Hematopoietic multipotent progenitor cell treated with erythropoietin and hydrocortisone succinate and interleukin-3 and kit ligand, for 6 days (in vitro differentiated cells): ENCODE data around the gene FOSB.

Experiments used
- DNase-seq: peaks from one replicate; pipeline ENCODE4 v3.0.0-alpha.2; 2015

FOSB gene

GRCh38 chr19:45469132-45469944, 1.5 kb downstream of the FOSB start:
- peak; percentile 98 for DNase-seq

DNA sequence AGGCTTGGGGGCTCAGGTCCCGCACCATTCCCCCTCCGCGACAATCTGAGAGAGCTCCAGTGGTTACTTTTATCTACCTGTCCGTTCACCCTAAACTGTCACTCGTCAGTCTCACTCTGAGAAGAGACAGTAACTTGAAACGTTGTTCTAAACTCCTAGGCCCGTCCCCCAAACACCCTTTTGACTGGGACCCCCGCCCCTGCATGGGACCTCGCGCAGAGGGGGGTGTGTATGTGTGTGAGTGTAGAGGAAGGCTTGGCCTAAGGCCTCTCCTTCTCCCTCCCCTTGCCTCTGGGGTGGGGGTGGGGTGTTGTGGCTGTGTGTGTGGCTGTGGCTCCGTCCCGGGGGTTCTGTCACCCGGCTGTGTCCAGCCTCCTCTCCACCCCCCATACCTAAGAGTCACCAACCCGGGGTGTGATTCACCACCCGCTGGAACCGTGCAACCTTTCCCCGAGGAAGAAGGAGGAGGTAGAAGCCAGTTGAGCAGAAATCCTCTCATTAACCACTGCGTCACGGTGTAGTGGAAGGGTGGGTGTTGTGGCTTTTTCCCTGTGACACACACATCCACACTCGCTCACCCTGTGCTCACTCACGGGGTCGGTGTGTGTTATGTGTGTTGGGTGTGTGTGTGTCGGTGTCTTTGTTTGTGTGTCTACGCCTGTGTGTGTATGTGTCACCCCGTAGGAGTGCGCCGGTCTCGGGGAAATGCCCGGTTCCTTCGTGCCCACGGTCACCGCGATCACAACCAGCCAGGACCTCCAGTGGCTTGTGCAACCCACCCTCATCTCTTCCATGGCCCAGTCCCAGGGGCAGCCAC, 2.4 kb downstream of the FOSB start:
- DNase-seq: no peak

DNA sequence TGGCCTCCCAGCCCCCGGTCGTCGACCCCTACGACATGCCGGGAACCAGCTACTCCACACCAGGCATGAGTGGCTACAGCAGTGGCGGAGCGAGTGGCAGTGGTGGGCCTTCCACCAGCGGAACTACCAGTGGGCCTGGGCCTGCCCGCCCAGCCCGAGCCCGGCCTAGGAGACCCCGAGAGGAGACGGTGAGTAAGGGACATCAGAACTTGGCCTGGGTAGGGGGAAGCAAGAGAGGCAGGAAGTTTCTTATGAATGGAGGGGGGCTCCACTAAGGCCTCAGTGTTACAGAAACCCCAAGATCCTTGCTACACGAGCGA, 2.9 kb downstream of the FOSB start:
- no peak for DNase-seq

- no peak for DNase-seq
These were observed 3.5 kb downstream of the FOSB start for GRCh38 chr19:45471111-45471930.

DNA sequence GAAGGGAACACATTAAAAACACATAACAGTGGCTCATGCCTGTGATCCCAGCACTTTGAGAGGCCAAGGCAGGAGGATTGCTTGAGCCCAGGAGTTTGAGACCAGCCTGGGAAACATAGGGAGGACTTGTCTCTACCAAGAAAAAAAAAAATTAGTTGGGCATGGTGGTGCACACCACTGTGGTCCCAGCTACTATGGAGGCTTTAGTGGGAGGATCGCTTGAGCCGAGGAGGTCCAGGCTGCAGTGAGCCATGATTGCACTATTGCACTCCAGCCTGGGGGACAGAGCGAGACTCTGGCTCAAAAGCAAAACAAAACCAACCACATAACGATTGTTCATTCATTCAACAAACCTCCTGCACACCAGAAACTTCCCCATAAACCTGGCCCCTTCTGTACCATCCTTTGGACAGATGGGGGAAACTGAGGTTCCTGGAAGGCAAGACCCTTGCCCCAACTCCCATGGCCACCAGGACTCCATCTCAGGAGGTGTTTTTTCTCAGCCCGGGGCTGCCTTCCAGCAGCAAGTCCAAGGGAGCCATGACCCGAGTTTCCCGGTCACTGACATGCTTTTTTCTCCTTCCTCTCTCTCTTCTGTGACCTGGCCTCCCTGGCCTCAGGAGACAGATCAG, 4.3 kb downstream of the FOSB start:
- no peak for DNase-seq

- no peak for DNase-seq
These were observed 5.0 kb downstream of the FOSB start for GRCh38 chr19:45472563-45473366.

DNA sequence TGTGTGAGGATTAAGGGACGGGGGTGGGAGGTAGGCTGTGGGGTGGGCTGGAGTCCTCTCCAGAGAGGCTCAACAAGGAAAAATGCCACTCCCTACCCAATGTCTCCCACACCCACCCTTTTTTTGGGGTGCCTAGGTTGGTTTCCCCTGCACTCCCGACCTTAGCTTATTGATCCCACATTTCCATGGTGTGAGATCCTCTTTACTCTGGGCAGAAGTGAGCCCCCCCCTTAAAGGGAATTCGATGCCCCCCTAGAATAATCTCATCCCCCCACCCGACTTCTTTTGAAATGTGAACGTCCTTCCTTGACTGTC, 5.5 kb downstream of the FOSB start:
- DNase-seq: no peak

GRCh38 chr19:45473682-45474605, 6.1 kb downstream of the FOSB start:
- DNase-seq: no peak

DNA sequence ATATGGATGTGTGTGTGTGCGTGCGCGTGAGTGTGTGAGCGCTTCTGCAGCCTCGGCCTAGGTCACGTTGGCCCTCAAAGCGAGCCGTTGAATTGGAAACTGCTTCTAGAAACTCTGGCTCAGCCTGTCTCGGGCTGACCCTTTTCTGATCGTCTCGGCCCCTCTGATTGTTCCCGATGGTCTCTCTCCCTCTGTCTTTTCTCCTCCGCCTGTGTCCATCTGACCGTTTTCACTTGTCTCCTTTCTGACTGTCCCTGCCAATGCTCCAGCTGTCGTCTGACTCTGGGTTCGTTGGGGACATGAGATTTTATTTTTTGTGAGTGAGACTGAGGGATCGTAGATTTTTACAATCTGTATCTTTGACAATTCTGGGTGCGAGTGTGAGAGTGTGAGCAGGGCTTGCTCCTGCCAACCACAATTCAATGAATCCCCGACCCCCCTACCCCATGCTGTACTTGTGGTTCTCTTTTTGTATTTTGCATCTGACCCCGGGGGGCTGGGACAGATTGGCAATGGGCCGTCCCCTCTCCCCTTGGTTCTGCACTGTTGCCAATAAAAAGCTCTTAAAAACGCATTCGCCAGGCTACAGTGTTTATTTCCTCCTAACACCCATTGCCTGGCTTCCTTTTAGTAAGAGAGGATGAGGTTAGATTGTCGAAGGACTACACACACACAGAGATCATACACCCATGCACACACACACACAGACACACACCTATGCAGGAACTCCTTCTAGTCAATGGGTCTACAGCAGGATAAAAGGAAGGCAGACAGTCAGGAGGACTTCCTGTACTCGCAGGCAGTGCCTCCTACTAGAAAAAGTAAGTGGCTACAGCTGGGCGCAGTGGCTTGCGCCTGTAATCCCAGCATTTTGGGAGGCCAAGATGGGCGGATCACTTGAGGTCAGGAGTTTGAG, 7.1 kb downstream of the FOSB start:
- no peak for DNase-seq

GRCh38 chr19:45475537-45476291, 7.9 kb downstream of the FOSB start:
- DNase-seq: no peak

DNA sequence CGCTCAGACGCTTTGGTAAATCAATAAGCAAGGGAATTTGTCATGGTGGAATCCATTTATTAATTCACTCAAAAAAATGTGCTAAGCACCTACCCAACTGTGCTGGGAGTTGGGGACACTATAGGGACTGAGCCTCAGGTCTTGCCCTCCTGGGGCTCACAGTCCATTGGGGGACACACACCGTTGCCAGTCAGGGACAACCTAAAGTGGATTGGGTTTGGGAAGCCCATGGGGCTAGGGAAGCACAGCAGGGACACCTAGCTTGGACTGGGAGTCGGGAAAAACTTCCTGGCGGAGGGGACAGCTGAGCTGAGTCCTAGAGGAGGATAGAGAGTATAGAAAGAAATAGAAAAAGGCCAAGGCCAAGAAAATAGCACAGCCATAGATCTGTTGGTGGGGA, 8.5 kb downstream of the FOSB start:
- DNase-seq: no peak

GRCh38 chr19:45477186-45477585, 9.4 kb downstream of the FOSB start:
- DNase-seq: no peak

DNA sequence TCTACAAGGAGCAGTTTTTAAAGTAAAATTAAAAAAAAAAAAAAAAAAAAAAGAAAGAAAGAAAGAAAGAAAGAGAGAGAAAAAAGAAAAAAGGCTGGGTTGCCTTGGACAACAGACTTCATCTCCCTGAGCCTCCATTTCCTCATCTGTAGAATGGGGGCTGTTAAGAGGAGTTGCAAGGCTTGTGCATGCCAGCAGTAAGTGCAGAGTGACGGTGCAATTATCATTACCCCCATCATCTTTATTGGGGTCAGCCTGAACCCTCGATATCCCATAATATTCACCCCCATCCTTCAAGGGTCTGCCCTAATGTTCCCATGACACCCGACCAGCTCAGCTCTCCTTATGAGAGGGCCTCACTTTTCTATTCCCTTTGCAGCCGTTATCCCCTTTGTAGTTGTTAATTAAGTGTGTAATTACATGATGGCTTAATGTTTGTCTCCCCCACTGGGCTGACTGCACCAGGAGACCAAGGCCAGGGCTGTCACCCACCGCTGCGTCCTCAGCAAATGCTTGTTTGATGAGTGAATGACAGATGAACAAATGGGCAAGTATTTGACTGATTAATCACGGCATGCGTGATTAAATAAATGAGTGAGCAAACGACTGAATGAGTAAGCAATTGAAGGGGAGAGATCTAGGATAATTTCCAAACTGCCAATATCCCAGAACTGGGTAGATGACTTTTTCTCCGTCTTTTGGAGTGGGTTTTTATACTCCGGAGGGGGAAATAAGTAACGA, 10.1 kb downstream of the FOSB start:
- DNase-seq: no peak

DNA sequence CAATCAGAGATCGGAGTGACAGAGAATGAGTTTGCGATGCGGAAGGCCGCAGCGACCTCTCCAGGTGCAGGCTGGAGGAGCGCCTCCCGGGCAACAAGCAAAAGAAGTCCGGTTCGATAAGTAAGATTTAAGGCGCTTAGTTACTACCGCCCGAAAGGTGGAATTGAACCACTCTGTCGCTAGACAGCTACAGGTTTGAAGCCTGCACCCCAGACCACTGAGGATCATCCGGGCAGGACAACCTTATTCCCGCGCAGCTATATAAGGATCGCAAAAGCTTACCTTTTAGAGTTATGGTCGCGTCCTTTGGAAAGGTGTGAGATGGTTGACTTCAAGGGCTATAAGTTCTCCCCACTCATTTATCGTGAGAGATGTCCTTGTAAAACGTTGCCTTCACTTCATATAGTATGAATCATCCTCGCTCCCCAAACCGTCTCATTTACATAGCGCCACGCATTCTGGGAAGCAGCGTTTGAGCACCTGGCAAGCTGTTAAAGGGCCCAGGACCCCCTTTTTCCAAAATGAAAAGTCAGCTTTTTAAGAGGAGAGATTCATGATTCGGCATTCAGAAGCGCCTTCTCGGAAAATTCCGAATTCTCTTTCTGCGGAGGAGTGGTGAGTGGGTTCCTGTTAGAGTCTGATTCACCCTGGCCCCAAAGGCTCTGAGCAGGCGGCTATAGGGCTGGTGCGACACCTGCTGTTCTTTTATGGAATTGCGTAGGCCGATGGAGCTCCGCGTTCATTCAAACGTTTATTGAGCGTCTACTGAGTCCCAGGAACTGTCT, 10.8 kb downstream of the FOSB start:
- DNase-seq: peak; percentile 96

DNA sequence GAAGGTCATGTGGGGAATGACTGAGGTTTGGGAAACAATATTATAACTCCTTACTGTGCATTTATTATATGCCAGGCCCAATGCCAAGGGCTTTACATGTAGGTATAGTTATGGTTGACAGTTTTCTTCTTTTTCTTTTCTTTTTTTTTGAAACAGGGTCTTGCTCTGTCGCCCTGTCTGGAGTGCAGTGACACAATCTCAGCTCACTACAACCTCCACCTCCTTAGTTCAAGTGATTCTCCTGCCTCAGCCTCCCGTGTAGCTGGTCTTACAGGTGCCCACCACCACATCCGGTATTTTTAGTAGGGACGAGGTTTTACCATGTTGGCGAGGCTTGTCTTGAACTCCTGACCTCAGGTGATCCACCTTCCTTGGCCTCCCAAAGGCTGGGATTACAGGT, 15.2 kb downstream of the FOSB start:
- no peak for DNase-seq

DNA sequence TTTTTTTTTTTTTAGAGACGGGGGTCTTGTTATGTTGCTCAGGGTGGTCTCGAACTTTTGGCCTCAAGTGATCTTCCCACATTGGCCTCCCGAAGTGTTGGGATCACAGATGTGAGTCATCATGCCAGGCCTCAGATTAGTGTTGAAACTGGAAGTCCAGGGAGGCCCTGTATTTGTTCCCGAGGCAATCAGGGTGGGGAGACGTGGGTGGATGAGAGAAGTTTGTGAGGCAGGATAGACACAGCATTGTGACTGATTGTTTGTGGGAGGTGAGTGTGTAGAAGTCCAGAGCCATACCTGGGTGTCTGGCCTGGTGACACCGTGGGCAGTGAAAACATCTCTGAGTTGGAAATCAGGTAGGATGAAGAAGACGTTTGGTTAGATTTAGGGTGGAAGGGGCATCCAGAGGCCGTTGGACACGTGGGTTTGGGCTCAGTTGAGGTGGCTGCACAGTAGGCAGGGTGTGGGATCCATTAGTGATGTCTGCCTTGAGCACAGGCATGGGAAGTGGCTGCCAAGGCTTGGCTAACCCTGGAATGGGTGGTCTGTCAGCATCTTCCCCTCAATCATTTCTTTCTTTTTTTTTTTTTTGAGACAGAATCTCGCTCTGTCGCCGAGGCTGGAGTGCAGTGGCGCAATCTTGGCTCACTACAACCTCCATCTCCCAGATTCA, 16.6 kb downstream of the FOSB start:
- DNase-seq: no peak
